GM21723 (cell line): ENCODE data around the gene TRABD2B.

Experiments used
- ATAC-seq: cut with Tn5 transposase; IDR thresholded peaks from one replicate; pipeline ENCODE4 v1.9.1; 2021; ENCODE audit warnings: mild to moderate bottlenecking, moderate library complexity; ENCODE audit not compliant: unreplicated experiment

TRABD2B gene

DNA sequence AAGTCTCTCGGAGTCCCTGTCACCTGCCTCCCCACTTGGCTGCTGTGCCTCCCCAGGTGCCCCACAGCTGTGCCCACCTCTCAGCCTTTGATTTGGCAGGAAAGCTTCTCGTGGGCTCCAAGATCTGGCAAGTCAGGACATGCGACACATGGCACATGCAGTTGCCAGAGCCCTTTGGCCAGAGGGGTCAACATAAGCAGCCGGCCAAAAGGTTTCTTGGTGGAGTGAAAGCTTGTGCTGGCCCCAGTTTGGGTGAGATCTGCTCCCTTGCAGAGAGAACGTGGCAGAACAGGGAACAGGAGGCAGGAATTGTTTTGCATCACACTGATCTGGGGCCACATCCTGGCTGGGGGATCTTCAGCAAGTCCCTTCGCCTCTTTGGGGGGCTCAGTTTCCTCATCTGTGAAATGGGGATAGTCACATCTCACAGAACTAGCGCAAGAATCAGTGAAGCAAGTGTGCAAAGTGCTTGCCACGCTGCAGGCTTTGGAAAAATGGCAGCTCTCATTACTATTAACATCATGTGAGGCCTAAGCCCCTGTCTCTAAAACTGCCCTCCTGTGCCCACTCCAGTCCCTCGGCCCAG is 232.6 kb downstream of the TRABD2B start:
- no peak for ATAC-seq

DNA sequence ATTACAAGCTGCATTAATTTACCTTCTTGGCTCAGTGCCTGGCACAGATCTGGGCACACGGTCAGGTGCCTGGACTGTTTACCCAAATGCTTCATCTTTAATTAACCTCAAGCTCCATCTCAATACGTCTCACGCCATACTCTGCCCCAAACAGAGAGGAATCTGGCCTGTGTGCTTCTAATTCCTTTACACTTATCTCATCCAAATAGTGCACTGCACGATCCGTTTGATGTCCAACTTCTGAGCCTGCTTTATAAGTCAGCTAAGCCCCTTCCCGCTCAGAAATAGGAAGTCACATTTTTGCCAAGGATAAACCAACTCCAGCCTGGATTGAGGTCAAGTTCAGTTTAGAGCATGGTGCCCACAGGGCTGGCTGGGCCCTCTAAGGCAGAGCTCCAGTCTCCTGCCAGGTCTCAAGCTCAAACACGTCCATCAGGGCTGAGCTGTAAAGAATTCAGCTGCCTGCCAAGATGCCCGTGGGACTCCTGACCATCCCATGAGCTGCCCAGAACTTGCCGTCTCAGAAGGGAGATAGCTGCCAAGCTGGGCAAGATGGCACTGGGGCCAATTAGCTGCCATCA is 233.5 kb downstream of the TRABD2B start:
- ATAC-seq, result no peak

DNA sequence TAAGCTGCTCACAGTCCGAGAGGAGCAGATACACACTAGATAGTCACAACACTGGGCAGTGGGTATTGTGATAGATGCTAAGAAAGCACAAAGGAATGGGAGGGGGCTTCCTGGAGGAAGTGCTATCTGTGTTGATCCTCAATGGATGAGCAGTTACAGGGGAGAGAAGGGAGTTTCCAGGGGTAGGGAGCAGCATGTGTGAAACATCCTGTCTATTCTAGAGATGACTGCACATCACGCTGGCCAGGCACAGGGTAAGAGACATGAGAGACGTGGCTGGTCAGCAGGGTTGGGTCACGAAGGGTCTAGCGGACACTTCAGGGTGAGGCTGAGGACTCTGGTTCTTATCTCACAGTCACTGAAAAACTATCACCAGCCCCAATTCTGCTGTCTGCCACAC is 235.2 kb downstream of the TRABD2B start:
- ATAC-seq, result no peak

DNA sequence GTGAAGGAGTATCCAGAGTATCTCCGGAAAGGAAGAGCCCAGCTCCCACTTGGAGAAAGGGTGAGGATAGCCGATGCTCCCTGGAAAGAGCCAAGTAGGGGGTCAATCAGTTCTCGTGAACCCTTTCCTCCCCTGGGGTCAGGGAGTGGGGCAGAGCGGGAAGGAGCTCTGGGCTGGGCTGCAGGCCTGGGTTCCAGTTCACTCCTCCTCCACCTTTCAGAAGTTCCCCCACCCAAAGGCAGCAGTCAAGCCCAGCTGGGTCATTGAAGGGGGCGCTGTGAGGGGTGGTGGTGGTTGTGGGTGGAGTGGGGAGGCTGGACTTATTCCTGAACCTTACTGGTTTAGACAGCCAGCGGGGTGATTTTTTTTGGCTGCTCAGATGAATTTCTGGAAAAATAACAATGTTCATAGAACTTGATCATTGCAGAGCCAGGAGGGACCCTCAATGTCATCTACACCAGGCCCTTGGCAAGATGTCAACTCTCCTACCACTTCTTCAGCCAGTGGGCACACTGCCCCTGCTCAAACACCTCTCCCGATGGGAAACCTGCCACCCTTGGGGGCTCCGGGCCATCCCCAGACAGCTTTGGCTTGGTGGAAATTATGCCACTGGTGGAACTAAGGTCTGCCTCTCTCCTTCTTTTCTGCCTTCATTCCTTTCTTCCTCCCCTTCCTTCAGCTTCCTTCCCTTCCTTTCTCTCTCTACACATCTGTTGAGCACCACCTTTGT is 235.8 kb downstream of the TRABD2B start:
- ATAC-seq, result no peak

DNA sequence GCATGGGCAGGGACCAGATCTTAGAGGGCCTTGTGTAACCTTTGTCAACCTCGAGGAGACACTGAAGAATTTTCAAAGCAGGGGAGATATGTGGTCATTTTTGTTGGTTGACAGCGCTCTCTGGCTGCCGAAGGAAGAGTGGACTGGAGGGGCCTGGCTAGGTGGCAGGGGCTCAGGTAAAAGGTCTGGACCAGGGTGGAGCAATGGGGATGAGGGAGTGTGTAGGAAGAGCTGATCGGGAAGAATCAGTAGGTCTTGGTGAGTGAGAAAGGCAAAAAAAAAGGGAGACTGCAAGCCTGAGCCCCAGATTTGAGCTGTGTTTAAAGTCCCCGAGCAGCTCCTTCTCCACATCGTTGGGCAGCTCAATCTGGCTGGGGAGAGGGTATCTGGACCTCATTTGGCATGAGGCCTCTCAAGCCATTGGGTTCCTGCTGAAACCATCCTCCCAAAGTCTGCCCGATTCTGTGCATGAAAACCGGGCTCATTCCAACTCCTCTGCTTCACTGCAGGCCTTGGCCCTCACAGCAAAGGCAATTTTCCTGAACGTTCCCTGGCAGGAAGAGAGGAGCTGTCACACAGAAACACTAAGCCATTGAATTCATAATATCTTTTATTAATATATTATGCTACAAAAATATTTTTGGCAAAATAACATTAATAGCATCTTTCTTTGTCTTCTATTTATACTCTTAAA is 237.1 kb downstream of the TRABD2B start:
- no peak for ATAC-seq

DNA sequence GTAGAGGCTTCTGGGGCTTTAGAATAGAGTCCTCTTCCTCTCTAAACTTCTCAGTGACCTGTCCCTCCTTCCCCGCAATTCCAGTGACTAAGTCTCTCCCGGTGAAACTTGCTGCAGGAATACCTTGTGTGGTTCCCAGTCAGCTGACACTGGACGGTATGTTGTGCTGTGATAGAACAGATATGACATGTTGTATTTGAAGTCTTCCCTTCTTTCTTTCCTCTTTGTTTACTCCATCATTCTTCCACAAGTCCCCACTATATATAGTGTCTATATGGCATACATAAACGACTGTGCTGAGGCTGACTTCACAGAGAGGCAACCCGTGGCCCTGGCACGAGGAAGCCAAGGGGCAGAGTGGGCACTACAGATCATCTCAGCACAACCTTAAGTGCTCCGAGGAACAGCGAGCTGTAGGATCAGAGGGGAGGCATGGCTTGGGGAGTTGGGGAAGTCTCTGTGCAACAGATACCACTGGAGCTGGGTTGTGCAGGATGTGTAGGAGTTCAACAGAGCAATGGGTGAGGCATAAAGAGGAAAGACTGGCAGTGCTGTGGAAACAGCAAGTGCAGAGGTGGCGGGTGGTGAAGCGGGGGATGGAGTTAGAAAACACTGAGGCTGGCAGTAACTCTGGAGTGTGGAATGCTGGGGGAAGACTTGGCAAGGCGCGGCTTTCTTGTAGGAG is 237.8 kb downstream of the TRABD2B start:
- no peak for ATAC-seq

DNA sequence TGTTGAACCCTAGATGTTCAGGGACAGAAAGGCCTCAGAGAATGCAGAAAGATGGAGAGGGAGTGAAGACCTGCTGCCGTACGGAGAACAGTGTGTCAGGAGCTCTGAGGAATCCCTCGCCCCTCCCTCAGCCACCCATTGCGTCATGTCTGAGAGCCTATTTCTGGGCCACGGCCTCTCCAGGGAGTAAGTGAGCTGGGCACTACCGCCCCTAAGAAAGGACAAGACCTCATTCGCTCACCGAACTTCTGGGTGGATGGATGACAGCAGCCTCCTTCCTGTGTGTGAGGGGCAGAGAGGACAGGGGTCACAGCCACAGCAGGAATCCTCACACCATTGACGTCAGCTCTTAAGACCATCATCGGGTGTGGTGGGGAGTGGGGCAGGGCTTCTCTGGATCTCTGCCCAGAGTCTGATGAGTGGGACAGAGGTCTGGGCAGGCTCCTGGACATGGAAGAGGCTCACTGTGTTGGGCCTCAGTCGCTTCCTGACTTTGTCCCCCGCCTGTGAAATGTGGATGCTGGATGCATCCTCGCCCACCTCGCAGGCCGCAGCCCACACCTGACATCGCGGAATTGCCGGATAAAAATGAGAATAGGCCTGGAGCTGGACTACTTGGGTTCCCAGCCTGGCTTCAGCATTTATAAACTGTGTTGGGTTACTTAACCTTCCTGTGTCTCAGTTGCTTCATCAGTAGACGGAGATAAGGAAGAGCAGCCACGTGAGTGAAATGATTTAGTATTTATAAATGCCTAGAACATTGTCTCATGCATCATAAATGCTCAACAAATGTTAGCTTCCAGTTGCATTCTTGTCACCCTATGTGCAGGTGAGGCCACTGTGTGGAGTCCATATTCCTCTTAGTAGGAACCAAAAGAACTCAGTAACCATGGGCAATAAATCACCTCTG is 238.6 kb downstream of the TRABD2B start:
- no peak for ATAC-seq

DNA sequence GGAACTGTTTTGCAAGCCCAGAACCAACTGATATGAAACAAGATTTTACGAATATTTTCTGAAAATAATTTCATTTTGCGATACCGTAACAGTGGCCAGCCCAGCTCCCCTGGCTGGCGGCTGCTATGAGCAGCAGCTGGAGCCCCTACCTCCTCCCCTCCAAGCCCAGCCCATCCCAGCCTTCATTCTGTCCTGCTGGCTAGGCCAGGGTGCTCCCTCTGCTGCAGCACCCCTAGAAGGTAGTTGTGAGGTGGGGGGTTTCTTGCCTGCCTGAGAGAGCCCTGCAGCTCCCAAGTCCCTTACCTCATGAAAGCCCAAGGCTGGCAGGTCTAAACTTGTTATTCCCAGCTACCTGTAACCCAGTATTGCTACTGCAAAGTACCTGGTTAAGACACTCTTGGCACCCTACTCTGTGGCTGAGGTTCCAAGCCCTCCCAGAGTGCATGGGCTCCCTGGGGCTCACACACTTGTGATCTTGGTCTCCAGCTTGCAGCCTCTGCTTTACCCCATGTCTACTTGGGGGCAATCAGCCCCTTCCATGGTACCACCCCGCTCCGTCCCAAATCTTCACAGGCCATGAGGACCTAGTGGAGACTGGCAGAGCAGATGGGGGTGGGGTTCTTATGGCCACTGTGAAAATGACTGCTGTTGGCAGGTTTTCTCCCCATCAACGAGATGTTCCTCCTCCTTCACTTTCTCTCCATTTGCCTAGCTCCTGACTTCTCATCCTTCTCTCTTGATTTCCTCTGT is 239.8 kb downstream of the TRABD2B start:
- ATAC-seq, result no peak

DNA sequence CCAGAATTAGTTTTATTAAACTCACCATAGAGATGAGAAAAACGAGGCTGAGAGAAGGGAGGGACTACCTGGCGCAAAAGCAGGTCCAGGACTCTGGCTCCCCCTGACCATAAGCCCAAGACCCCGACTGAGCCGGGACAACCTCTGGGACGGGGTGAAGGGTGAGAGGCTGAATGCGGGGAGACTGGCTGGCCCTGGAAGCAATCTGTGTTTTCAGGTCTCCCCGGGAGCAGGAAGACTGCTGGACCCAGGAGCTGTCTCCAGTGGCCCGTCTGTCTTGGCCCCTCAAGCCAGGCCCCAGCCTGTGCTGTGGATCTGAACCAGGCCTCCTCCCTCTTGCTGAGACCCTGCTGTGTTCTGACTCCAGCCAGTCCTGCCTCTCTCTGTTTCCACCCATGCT is 240.8 kb downstream of the TRABD2B start:
- ATAC-seq, result no peak

DNA sequence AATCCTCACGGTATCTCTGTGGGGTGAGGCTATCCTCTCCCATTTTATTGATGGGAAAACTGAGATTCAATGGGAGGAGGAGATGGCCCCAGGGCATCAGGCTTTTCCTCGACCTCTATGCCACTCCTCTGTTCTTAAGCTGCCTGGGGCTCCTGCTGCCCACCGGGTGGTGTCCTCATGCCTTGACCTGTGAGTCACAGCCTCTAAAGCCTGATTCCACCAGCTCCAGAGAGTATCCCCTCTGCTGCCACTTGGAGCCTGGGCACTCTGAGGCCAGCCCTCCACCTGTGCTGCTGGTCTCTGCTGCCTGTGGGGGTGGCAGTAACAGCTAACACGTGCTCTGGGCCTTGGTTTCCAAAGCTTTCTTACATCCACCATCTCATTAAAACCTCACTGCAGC is 241.2 kb downstream of the TRABD2B start:
- ATAC-seq, result no peak

DNA sequence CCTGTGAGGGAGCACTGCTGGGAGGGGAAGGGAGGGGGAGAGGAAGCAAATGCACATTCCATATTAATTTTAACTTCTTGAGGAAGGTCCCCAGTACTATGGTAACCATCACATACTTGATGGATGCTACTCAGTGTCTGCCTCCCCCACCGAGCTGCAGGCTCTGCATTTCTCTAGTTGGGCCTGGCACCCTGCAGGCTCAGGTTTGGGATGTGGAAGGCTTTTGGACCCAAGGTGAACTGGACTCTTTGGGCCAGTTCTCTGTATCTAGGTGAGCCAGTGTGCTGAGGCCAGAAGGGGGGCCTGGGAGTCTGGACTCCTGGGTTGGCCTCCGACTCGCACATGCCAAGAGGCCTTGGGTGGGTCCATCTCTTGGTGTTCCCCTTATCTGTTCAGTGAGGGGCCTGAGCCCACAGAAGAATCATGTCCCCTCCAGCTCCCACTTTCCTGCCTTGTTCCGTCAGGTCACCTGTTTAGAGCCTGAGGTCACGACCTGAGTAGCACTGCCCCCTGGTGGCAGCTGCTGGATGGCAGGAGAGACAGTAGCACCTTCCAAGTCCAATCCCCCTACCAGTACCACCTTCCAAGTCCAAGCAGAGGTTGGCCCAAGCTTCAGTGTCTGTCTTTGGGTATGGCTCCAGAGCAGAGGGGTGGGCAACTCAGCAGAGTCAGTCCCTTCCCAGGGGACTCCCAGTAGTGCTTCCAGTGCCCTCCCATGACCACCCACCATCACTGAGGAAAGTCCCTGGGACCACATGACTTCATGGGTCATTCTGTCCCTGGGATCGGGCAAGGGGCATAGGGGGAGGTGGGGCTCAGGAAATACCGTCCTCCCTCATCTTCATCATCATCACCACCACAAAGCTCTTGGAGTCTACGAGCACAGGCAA is 241.8 kb downstream of the TRABD2B start:
- ATAC-seq, result peak; percentile 72

DNA sequence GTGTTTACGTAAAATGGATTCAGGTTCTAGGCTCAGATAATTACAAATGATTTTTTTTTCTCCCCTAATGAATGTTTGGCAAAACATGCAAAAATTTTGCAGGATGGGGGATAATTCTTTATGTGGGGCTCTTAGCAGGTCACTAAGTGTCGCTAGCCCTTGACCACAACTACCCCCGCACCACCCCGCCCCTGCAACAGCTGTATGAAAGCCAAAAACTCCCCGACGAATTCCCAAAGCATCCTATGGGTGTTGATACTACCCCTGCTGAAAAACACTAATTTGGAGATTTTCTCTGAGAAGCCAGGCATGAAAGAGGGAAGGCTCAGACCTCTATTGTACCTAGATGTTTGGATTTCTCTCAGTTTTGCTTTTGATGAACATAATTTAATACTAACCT is 243.0 kb downstream of the TRABD2B start:
- ATAC-seq, result no peak

DNA sequence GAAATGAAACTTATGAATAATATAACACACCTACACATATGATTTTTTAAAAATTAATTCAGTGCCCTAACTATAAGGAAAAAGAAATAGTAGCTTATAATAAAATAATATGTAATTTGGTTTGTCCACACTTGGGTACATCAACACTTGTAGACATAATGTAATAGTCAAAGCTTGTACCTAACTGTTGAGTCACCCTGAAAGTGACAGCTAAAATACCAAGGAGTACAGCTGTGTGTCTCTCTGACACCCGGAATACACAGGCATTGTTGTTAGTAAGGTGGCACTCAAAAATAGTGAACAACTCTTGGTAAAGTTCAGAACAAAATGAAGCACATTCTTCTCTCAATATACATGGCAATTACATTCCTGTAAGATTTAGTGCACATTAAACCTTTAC is 243.4 kb downstream of the TRABD2B start:
- ATAC-seq, result no peak

DNA sequence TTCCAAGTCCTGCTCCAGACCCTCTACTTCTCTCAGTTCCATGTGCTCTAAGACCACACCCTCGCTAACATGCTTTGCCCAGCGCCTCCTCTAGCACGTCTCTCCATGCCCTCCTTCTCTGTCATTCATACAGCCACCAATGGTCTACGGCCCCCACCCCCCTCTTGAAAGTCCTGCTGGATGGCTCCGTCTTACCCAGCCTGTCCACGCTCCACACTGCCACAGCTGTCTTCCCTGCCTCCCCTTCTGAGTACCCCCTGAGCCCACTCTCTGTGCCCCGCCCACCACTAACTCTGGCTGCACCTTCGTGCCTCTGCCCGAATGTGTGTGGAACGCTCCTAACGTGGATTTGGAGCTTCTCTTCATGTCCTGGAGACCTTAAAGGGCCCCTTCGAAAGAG is 244.6 kb downstream of the TRABD2B start:
- no peak for ATAC-seq

DNA sequence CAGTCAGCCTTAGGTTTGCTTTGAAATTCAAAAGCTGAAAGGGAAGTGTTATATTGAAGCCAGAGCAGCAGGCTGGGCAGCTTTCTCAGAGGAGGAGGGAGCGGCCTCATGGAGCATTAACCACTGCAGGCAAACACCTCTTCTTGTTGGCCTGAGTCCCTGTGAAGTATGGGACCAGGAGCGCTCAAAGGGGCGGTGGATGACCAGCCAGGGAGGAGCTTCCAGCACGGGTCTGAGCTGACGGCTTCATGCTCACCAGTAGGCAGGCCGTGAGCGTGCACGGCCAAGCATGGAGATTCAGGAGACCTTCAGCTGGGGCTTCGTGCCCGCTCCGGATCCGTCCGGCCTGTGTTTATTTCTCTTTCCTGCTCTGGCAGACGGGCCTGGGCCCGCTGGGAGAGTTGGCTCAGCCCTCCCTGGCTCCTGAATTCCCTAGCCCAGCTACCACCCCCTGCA is 245.2 kb downstream of the TRABD2B start:
- ATAC-seq, result no peak

DNA sequence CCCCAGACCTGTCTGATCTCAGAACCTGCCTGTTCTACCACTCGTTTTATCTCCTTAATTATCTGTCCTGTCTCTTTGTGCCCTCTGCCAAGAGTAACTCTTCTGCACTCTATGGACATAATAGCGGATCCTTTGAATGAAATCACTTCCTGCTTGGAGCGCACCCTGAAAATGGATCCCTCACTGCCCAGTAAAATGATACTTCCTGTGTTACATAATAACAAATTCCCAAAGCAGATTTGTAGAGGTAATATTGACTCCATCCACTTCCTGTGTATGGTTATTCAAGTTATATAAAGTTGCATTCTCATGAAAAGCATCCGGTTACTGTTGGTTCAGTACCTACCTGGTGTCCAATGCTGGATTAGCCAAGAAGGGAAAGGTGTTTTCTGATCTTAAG is 246.0 kb downstream of the TRABD2B start:
- no peak for ATAC-seq

DNA sequence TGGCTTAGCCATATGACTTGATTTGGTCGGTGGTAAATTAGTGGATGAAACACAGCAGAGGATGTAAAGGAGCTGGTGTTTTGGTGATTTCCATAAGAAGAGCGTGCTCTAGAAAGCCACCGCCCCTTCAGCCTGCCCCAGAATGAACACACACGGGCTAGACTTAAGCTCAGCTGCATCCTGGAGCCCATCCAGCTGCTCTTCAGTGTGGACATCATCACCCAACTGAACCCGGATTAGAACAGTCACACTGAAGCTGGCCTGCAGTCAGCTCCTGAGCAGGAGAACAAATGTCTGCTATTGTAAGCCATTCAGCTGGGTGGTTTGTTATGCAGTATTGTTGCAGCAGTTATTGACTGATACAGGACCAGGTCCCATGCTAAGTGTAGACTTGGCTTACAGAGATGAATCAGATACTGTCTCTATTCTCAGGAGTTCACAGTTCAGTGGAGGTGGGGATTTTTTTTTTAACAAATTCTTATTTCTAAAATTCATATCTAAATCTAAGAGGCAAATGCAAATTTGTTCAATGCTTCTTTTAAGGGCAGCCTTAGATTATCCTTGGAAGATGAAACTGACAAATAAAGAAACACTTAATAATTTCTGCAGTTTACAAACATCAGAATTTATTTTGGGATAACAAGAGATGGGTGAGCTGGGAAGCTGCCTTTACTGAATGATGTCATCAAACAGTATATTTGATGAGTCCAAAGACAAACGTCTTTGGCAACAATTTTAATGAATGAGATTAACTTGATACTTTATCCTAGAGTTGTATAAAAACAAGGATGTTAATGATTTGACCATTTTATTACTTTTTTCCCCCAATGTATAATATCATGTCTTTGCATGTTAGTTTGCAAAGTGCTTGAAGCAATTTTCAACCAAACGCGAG is 251.2 kb downstream of the TRABD2B start:
- ATAC-seq, result no peak
